Measurements from ENCODE around the gene RASL10A. TPM values are rescaled to one million over a fixed set of nuclear protein-coding genes. Genes with fewer than 3 reads are reported as not detected.

RASL10A gene
- total and polyA plus RNA-seq, 9 of the 15 experiments (the other 6 are each of a cell fraction or from before 2014, with no cell fraction given): 0.17 to 1.2 (median 0.45) TPM; not detected in 3

DNA sequence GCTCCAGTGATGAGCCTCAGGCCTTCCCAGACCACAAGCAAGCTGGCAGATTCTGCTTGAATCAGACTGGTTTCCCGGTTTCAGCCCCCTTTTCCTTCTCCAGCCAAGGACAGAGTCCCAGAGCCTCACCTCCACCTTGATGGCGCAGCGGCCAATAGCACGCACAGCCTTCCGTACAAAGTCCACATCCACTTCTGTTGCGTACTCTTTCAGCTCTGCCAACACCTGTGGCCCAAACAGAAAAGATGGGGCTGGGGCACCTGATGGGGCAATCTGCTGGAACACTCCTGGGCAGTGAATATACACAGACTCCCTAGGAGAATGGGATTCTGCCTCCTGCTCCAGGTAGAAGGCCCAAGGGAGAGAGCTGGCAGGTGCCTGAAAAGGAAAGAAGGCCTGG lies 35.5 kb upstream of the RASL10A start:
- ATAC-seq (no peak), DNase-seq (ENCODE audit: extremely low read depth in 1 of 4, low spot score in 3 of 4) (no peak), FAIRE-seq (no peak)
- intact Hi-C loops (cut with micrococcal nuclease) (no loop called here), in situ Hi-C loops (cut with MboI) (no loop called here)
- no peak overlapping the region for H3K9ac ChIP-seq (ENCODE audit: insufficient read depth in 1 of 2, low read depth in 2 of 2, low read length in 2 of 2)
- no peak overlapping the region for H3K4me3 ChIP-seq
- H3K27ac ChIP-seq (ENCODE audit: extremely low read depth, low read depth, low read length): no peak overlapping the region
- ChIA-PET POLR2A (no interaction called here), CTCF (ENCODE audit: low intra/inter-chr PET ratio) (no interaction called here)
- no peaks in the 10 kb centered on the region for H3K4me1 ChIP-seq (replicated peaks in 1 of 2; ENCODE audit: control insufficient read depth in 2 of 2, insufficient read depth in 2 of 2, low read length in 2 of 2)
- H3K9me1 ChIP-seq (ENCODE audit: control insufficient read depth, insufficient read depth, low read length): no peaks in the 10 kb centered on the region
- WGBS (ENCODE audit: insufficient coverage, low coverage, missing lambda C conversion rate): 86% methylated on average over 3 of the region's 6 CpGs
- no peaks in the 10 kb centered on the region for H3K27me3 ChIP-seq (ENCODE audit: control insufficient read depth in 2 of 2, insufficient read depth in 2 of 2, low read length in 2 of 2)
- H3K79me2 ChIP-seq (ENCODE audit: control insufficient read depth, insufficient read depth, low read length): no peaks in the 10 kb centered on the region
- no TSS peak for BruUV-seq (replicated peaks)
- H4K20me1 ChIP-seq (replicated peaks; ENCODE audit: control insufficient read depth, insufficient read depth, low read length): no peaks in the 10 kb centered on the region
- H3K4me2 ChIP-seq (ENCODE audit: insufficient read depth, low read length): no peak overlapping the region
- H3K9me3 ChIP-seq (replicated peaks; ENCODE audit: control insufficient read depth, insufficient read depth, low read depth, low read length): no peaks in the 10 kb centered on the region
- peaks cover 94% of the 10 kb centered on the region for H3K36me3 ChIP-seq (ENCODE audit: control insufficient read depth, insufficient read depth, low read length)
- H2AFZ ChIP-seq (ENCODE audit: low read depth, low read length): no peak overlapping the region
- no peak for TF ChIP-seq ZNF408 (CRISPR knock-in tag; IDR thresholded peaks at IDR 0.05; ENCODE audit: low read depth)
- TF ChIP-seq YY1 (IDR thresholded peaks at IDR 0.05; ENCODE audit: borderline replicate concordance in 1 of 3, control insufficient read depth in 1 of 3, extremely low read depth in 1 of 3, insufficient read depth in 3 of 3, insufficient read length in 1 of 3, insufficient replicate concordance in 2 of 3, low read depth in 1 of 3, low read length in 2 of 3): no peak
- no peak for TF ChIP-seq ZNF766 (CRISPR knock-in tag; conservative IDR thresholded peaks at IDR 0.05)
- TF ChIP-seq RFX1 (IDR thresholded peaks at IDR 0.05): no peak
- TF ChIP-seq NCOA1 (IDR thresholded peaks at IDR 0.05; ENCODE audit: low read depth): no peak
- no peak for TF ChIP-seq BRF1 (IDR thresholded peaks at IDR 0.05; ENCODE audit: borderline replicate concordance, extremely low read depth, insufficient read length)
- TF ChIP-seq CHAMP1 (IDR thresholded peaks at IDR 0.05): no peak
- no peak for TF ChIP-seq FUS (optimal IDR thresholded peaks at IDR 0.05; ENCODE audit: low read depth, low read length)
- TF ChIP-seq, protein P1, sequence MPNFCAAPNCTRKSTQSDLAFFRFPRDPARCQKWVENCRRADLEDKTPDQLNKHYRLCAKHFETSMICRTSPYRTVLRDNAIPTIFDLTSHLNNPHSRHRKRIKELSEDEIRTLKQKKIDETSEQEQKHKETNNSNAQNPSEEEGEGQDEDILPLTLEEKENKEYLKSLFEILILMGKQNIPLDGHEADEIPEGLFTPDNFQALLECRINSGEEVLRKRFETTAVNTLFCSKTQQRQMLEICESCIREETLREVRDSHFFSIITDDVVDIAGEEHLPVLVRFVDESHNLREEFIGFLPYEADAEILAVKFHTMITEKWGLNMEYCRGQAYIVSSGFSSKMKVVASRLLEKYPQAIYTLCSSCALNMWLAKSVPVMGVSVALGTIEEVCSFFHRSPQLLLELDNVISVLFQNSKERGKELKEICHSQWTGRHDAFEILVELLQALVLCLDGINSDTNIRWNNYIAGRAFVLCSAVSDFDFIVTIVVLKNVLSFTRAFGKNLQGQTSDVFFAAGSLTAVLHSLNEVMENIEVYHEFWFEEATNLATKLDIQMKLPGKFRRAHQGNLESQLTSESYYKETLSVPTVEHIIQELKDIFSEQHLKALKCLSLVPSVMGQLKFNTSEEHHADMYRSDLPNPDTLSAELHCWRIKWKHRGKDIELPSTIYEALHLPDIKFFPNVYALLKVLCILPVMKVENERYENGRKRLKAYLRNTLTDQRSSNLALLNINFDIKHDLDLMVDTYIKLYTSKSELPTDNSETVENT (CRISPR knock-in tag; IDR thresholded peaks at IDR 0.05): no peak
- TF ChIP-seq TFE3 (CRISPR knock-in tag; IDR thresholded peaks at IDR 0.05): no peak
- no peak for TF ChIP-seq XRCC3 (IDR thresholded peaks at IDR 0.05)
- no peak for TF ChIP-seq TBP (optimal IDR thresholded peaks at IDR 0.05; ENCODE audit: low read depth, low read length)
- TF ChIP-seq PURB (CRISPR knock-in tag; IDR thresholded peaks at IDR 0.05; ENCODE audit: low read depth): no peak
- TF ChIP-seq PHB2 (IDR thresholded peaks at IDR 0.05; ENCODE audit: low read depth): no peak
- TF ChIP-seq NFRKB (IDR thresholded peaks at IDR 0.05; ENCODE audit: low read depth): no peak
- TF ChIP-seq IFI16 (CRISPR knock-in tag; IDR thresholded peaks at IDR 0.05): no peak

Measured in K562 (cell line).